HG03432 (cell line): ENCODE measurements around the gene CASP10.
"Not testable (repeated sequence)": the region's sequence is repeated elsewhere in the genome, so short reads cannot be mapped to it uniquely, and the experiment has no call there.

Experiments
- ATAC-seq: cut with Tn5 transposase; IDR thresholded peaks from one replicate; pipeline ENCODE4 v1.9.1; 2021; ENCODE audit warnings: mild to moderate bottlenecking, moderate library complexity; ENCODE audit not compliant: unreplicated experiment

CASP10 gene

GRCh38 chr2:201154615-201155399, 28.1 kb upstream of the CASP10 start:
- ATAC-seq = no peak

GRCh38 chr2:201156036-201156435, 26.9 kb upstream of the CASP10 start:
- ATAC-seq = no peak

- no peak for ATAC-seq
These were observed 26.3 kb upstream of the CASP10 start for GRCh38 chr2:201156640-201157039.

- ATAC-seq = peak; percentile 29
These were observed 25.2 kb upstream of the CASP10 start for GRCh38 chr2:201157694-201158093.

- ATAC-seq = peak; percentile 97
These were observed 24.6 kb upstream of the CASP10 start for GRCh38 chr2:201158111-201158929.

GRCh38 chr2:201164166-201164565, 18.8 kb upstream of the CASP10 start:
- ATAC-seq = no peak

- ATAC-seq = no peak
These were observed 15.4 kb upstream of the CASP10 start for GRCh38 chr2:201167546-201167945.

- ATAC-seq = not testable (repeated sequence)
These were observed 14.4 kb upstream of the CASP10 start for GRCh38 chr2:201168496-201168895.

GRCh38 chr2:201171259-201171814, 11.6 kb upstream of the CASP10 start:
- ATAC-seq = no peak

GRCh38 chr2:201172279-201172678, 10.7 kb upstream of the CASP10 start:
- ATAC-seq = no peak

- ATAC-seq = no peak
These were observed 8.3 kb upstream of the CASP10 start for GRCh38 chr2:201174687-201175086.

GRCh38 chr2:201176081-201176481, 6.9 kb upstream of the CASP10 start:
- no peak for ATAC-seq

- ATAC-seq = no peak
These were observed 2.9 kb upstream of the CASP10 start for GRCh38 chr2:201180010-201180409.

GRCh38 chr2:201183365-201183727, 405 bp downstream of the CASP10 start:
- no peak for ATAC-seq

- ATAC-seq = not testable (repeated sequence)
These were observed 894 bp downstream of the CASP10 start for GRCh38 chr2:201183835-201184234.

GRCh38 chr2:201184248-201184647, 1.3 kb downstream of the CASP10 start:
- ATAC-seq = not testable (repeated sequence)

GRCh38 chr2:201185863-201186262, 2.9 kb downstream of the CASP10 start:
- ATAC-seq = no peak

GRCh38 chr2:201186982-201187381, 4.0 kb downstream of the CASP10 start:
- no peak for ATAC-seq

- no peak for ATAC-seq
These were observed 5.5 kb downstream of the CASP10 start for GRCh38 chr2:201188449-201188848.

GRCh38 chr2:201191132-201191875, 8.4 kb downstream of the CASP10 start:
- peak; percentile 65 for ATAC-seq

- ATAC-seq = peak; percentile 88
These were observed 11.2 kb downstream of the CASP10 start for GRCh38 chr2:201194097-201194496.
